NCI-H2227 (cell line): Measurements from ENCODE around the gene BMP8A.

Experiments
- DNase-seq: peaks from one replicate; lab custom pipeline; 2025; ENCODE audit not compliant: unreplicated experiment; lab: John Stamatoyannopoulos, UW

Gene BMP8A

DNA sequence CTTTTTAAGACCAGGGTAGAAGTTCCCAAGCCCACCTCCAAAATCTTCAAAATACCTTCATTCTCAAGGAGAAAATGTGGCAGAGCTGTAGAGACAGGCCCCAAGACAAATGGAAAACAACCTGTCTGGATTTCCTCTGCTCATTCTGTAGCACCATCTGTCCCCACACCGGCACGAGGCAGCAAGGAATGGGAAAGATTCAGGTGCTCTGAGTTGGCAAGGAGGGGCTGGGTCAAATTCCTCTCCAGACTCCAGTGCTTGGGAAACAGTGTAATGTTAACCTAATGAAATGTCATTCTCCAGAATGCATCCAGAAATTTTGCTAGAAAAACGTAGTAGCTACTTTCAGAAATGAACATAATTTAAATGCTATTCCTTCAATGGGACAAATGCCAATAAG, 75.9 kb downstream of the BMP8A start:
- no peak for DNase-seq

DNA sequence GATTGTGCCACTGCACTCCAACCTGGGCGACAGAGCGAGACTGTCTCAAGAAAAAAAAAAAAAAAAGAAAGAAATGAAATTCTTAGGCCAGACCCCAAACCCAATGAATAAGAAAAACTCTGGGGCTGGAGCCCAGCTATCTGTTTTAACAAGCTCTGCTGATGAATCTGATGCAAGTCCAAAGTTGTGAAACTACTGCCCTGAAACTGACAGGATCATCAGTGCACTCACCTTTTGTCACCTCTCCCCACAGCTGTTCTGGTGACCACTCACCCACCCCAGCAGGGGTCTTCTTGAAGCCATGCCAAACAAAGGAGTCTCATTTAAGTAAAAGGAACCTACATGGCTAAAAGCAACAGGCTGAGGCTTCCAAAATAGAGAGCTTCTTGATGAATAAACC, 76.8 kb downstream of the BMP8A start:
- no peak for DNase-seq

DNA sequence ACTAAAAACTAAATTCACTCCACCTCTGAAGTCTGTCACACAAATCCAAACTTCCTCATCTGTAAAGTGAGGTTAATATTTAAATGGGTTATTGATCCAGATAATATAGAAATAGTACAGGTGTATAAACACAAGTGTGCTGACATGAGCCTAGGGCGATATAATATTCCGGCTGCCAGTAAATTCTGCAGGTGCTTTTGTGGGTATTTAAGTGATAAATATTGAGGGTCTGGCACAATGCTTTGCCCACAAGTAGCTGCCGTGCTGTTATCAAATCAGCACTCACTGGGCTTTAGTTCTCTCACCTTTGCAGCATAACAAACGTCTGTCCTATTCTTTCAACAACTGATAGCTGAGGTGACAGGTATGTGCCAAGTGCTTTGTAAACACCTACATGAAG, 77.6 kb downstream of the BMP8A start:
- DNase-seq, result no peak

DNA sequence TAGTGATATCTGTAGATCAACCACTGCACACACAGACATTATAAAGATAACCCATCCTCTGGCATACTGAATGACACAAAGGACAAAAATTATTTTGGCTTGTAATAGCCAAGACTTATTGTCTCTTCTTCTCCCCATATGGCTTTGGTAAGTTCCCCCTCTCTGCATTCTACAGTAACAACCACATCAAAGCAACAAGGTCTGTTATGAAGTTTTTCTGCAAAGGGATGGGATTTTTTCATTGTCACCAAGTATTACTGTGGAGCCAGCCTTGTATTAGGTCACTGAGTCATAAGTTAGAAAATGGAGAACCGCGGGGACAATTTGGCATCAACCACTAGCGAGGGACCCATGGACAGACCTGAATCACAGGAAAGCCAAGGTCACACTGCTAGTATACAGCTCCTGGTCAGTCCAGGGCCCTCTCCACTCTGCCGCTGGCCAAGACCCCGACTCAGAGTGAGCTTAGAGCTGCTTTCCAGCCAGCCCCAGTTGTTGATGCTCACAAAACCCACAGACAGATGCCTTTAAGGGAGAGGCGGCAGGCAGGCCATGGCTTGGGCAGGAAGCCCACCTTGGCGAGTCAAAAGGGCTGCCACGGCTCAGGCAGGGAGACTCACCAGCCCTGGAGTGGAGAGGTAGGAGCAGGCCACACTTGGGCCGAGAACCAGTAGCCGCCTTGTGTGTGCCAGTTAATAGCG, 79.2 kb downstream of the BMP8A start:
- no peak for DNase-seq

DNA sequence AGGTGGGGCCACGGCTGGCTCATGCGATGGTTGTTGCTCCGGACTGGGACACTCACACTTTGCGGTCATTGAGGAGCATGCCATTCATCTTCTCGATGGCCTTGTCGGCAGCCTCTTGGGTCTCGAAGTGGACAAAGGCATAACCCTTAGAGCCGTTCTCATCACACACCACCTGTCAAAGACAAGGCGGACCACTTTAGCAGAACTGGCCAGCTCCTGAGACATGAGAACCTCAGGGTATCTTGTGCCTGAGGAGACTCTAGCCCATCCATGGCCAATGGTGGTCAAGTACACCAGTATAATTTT, 79.7 kb downstream of the BMP8A start:
- no peak for DNase-seq

DNA sequence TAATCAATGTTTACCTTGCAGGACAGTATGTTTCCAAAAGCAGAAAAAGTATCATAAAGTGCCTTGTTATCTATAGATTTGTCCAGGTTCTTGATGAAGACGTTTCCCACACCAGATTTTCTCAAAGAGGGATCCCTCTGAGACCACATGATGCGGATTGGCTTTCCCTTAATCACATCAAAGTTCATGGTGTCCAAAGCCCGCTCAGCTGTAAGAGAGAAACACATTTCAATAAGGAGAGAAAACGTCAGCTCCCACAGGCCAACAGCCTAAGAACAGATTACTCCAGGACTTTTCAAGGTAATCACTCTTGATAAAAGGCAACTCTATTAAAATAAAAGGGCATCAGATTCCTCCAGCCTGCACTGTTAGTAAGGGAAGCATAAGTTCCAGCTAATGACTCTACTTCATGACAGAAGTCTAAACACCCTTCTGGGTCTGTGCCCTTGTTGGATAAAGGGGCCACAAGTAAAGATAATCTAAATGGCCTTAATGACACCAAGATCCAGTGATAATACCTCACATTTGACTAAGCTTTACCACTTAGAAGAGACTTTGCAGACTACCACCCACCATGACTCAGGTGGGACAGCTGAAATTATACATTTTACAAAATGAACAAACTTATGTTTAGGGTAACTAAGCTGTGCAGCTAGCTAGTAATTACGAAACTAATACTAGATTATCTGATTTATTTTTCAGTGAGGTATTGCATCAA, 81.1 kb downstream of the BMP8A start:
- DNase-seq, result no peak

DNA sequence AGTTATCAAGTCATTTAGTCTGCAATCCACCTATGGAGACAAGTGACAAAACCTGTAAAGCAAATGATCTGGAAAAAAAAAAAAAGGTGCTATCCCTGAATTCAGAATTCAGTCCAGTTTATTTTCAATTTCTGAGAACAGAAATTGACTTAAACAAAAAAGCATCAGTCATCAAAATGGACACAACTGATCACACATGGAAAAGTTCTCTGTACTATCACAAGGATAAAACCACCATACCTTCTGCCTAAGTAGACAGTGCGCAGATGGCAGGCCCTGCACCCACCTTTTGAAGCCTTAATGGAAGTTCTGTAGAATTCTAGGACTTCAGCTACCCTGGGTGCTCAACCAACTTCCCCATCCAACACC, 81.6 kb downstream of the BMP8A start:
- DNase-seq, result no peak

DNA sequence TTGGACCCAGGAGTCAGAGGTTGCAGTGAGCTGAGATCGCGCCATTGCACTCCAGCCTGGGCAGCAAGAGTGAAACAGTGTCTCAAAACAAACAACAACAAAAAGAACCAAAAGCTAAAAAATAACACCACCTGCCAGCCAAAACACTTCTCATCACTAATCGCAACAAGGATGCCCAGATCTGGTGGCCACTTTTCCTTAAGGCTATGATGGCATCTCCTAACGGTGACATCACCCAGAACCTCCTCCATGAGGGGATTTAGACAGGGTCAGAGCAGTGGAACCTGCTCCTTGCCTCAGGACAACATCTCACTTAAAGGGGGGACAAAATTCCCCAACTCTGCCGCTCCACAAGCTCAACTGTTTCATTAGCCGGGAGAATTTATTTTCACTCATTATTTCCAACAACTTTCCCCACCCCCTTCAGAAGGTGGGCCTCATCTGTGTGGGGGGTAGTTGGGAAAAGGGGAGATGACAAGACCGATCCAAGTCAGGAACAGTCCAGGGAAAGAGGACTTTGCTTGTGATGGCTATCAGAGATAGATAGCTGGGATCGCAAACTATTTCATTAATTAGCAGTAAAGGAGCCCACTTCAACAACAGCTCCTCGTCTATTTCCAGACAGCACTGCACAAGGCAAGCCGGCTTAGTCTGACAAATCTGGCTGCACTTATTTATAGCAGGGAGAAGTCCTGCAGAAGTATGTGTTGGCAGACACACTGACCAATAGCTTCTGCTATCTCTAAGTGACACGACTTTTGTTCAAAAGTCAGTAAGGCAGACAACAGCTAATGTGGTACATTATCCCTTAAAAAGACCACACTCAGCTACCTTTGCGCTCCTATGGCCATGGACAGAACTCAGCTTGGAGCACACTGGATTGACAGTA, 82.5 kb downstream of the BMP8A start:
- no peak for DNase-seq

DNA sequence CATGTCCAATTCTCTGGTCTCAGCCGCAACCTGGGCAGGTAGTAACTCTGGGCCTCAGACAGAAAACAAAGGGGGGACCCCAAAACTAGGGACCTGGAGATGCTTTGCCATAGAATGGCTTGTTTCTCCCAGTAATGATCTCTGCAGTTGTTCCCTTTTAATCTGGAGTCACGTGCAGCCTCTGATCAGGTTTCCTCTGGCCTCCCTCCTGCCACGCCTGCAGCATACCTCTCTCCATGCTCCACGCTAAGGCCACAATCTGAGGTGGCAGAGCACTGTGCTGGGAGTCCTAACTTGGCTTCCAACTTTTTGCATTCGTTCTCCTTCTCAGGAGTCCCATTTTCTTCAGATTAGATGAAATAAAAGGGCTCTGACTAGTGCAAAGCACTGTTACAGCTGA, 83.2 kb downstream of the BMP8A start:
- no peak for DNase-seq
